ENCODE results near the gene KCND3.
"Not testable (repeated sequence)": the region's sequence is repeated elsewhere in the genome, so short reads cannot be mapped to it uniquely, and the experiment has no call there.

KCND3 gene

GRCh38 chr1:111750856-111751255 is 238.6 kb downstream of the KCND3 start:
- in situ Hi-C loops (cut with MboI; ENCODE audit: low sequenced_read_pairs), result loop anchor here (10.0 kb wide), 1 partner anchor 266 kb away; no protein-coding TSS in a partner anchor

DNA sequence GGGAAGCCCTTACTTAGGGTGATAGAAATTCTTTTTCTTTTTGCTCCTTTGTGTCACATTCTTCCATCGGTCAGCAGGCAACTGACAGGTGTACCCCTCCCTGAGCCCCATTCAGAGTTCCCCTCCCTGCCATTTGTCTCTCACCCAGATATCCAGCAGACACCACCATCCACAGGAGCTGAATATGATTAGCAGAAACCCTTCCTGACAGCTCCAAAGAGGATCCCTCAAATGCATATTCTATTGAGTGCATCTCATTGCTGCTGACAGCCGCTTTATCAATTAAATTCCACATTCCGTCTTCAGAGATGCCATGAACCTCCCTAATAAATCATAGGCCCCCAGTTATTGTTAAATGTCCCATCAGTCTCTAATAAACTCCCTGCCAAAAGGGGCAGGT is 239.8 kb downstream of the KCND3 start:
- in situ Hi-C loops (cut with MboI; ENCODE audit: low sequenced_read_pairs), result loop anchor here (10.0 kb wide), 1 partner anchor 265 kb away; no protein-coding TSS in a partner anchor

GRCh38 chr1:111747947-111748346 is 241.5 kb downstream of the KCND3 start:
- in situ Hi-C loops (cut with MboI; ENCODE audit: low sequenced_read_pairs), result no loop called here

- in situ Hi-C loops (cut with MboI; ENCODE audit: low sequenced_read_pairs), result no loop called here
Measured at GRCh38 chr1:111747282-111747734, 242.2 kb downstream of the KCND3 start.

DNA sequence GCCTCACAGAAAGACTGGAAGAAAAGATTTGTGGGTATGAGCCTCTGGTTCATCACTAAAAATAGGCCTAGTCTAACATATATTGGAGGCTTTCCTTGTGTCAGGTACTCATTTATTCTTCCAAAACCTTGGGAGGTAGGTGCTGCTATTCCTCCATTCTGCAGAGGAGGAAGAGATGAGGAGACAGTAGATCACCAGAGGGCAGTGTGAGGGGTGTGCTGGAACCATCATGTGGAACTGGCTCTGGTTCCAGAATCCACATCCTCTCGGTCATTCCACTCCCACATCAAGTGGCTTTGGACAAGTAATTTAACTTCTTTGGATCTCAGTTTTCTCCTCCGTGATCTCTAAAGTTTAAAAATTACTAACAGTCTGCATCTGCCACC is 242.9 kb downstream of the KCND3 start:
- in situ Hi-C loops (cut with MboI; ENCODE audit: low sequenced_read_pairs), result no loop called here

- in situ Hi-C loops (cut with MboI; ENCODE audit: low sequenced_read_pairs), result no loop called here
Measured at GRCh38 chr1:111745675-111746613, 243.5 kb downstream of the KCND3 start.

DNA sequence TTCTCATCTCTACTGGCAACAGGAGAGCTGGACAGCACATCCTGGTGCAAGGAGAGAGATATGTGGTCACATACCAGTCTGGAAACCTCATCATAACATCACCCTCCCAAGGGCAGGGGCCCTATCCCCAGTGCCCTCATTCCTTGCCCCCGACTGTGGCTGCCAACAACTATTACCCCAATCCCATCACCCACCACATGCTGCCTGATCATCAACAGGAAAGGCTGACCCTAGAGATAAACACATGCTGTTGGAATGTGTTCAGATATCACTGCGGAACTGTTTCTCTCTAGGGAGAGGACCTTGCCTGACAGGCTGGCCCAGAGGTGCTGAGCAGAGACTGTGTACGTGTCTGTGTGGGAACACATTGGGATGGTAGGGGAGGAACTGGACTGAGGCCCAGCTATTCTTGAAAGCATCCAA is 245.8 kb downstream of the KCND3 start:
- in situ Hi-C loops (cut with MboI; ENCODE audit: low sequenced_read_pairs), result no loop called here

GRCh38 chr1:111742938-111743549 is 246.4 kb downstream of the KCND3 start:
- in situ Hi-C loops (cut with MboI; ENCODE audit: low sequenced_read_pairs), result no loop called here

GRCh38 chr1:111742292-111742691 is 247.2 kb downstream of the KCND3 start:
- in situ Hi-C loops (cut with MboI; ENCODE audit: low sequenced_read_pairs), result not testable (repeated sequence)

DNA sequence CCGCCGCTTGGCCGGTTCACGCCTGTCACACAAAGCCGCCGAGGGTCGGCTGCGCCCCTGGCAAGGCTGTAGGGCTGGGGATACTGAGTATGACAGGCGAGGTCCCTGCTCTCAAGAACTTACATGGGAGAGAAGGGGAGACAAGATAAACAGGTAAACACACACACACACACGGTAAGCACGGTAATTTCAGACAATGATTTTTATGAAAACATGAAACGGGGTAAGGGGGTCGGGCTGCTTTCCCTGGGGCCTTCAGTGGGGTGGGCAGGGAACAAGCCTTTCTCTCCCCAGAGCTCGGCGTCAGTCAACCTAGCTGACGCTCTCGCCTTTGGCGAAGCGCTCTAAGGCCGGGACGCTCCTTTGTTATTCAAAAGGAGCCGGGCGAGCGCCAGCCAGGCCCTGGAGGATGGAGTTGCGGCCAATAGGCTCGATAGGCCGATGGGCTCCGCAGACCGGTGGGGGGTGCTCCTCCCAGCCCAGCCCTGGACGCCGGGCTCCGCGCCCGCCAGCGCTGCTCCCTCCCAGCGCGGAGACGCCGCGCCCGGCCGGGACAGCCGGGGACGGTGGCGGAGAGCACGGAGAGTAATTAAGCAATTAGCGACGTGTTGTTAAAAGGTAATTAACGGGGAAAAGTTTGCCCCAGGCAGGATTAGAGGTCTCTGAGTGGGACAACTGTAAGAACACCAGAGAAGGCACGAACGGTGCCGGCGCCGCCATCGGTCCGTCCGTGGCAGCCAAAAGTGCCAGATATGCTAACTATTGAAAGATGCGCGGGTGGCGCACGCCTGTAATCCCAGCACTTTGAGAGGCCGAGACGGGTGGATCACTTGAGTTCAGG is 249.3 kb downstream of the KCND3 start:
- in situ Hi-C loops (cut with MboI; ENCODE audit: low sequenced_read_pairs), result no loop called here

GRCh38 chr1:111739194-111739924 is 250.1 kb downstream of the KCND3 start, which contains the start of gene INKA2:
INKA2 (minus strand) TSS chr1:111739395; CDS start chr1:111739242, 153 bp downstream.
- in situ Hi-C loops (cut with MboI; ENCODE audit: low sequenced_read_pairs), result no loop called here

DNA sequence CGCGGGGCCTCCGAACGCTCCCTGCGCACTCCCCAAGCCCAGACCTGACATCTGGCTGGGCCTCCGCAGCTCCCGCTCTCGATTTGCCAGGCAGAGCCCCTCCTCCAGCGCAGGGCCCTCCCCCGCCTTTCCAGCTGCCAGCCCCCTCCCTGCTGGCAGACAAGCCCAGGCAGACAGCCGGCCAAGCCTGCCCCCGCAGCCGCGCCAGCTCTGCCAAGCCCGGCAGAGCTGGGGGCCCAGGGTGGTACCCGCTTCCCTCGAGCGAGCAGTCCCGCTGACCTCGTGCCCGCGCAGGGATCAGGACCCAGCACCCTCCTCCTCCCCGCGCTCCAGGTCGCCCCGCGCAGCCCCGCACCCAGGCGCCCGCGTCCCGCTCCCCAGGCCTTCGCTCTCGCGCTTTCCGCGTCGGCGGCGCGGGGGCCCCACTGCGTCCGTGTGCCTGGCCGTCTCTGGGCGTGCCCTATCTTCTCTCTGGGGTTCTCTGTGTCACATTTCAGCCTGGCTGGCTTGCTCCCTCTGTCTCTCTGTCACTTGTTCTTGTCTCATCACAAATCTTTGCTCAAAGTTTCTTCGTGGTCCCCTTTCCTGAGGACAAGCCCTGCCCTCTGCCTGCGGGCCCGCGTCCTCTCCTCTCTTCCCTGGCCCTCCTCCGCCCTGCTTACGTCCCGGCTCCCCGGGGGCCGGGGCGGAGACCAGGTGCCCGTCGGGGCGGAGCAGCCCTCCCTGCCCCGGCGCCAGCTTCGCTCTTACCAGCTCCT is 250.9 kb downstream of the KCND3 start:
- in situ Hi-C loops (cut with MboI; ENCODE audit: low sequenced_read_pairs), result no loop called here

DNA sequence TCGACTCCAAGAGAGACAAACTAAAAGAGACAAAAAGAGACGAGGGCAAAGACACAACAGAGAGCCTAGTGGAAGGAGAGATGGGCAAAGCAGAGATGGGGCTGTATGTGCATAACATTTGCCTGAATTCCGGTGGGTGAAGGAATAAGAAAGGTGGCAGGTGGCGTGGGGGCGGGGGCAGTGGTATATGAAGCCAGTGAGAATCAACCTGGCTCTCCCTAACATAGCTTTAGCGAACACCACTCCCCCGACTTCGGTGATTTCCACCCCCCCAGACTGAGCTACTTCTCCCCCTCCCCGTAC is 251.4 kb downstream of the KCND3 start:
- in situ Hi-C loops (cut with MboI; ENCODE audit: low sequenced_read_pairs), result no loop called here

GRCh38 chr1:111737216-111738132 is 252.0 kb downstream of the KCND3 start:
- in situ Hi-C loops (cut with MboI; ENCODE audit: low sequenced_read_pairs), result no loop called here

- in situ Hi-C loops (cut with MboI; ENCODE audit: low sequenced_read_pairs), result no loop called here
Measured at GRCh38 chr1:111736548-111737215, 252.8 kb downstream of the KCND3 start.

DNA sequence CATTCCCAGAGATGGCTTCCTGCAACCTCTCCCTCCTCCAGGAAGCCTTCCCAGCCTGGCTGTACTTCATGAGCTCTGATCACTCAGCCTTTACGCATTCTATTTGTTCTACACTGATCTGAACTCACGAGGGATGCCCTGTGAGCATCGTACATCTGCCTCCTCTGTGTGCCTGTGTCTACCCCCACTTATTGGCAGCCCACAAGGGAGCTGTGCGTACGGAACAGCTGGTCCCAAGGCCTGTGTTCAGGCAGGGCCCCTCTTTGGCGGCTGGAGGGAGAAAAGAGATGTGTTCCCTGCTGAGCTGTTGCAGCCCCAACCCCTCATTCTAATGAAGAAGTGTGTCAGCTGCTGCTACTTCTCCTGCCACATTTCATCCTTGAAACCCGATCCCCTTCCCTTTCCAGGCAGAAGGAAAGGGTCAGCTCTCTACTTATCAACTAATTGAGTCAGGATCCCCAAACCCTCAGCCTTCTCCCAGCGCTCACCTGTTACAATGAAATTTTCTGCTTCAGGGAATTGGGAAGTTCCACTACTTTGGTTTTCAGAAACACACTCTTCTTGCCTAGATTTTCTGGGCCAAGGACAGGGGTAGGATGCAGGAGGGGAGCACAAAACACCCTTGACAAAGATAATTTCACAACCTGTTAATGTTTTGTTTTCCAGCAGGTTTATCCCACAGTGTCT is 253.5 kb downstream of the KCND3 start:
- in situ Hi-C loops (cut with MboI; ENCODE audit: low sequenced_read_pairs), result no loop called here

GRCh38 chr1:111735321-111735720 is 254.1 kb downstream of the KCND3 start:
- in situ Hi-C loops (cut with MboI; ENCODE audit: low sequenced_read_pairs), result no loop called here

- in situ Hi-C loops (cut with MboI; ENCODE audit: low sequenced_read_pairs), result no loop called here
Measured at GRCh38 chr1:111734856-111735255, 254.6 kb downstream of the KCND3 start.

All from HL-60/S4 treated with retinoic acid at 250 ng/mL for 4 days and 3 days (cell line).